Nephron progenitor cell (in vitro differentiated cells): ENCODE results near the gene MTMR12.
"Not testable (repeated sequence)": the region's sequence is repeated elsewhere in the genome, so short reads cannot be mapped to it uniquely, and the experiment has no call there.

ENCODE experiments used
- DNase-seq: peaks from one replicate; pipeline ENCODE4 v3.0.0; 2021
- H3K27ac Mint-ChIP-seq: 2 replicates; pipeline ENCODE4 v1.8.0; 2021; ENCODE audit warnings: mild to moderate bottlenecking, moderate library complexity, mixed read lengths
- H3K27me3 Mint-ChIP-seq: 2 replicates; pipeline ENCODE4 v1.8.0; 2021; ENCODE audit warnings: mild to moderate bottlenecking, low read depth, mixed read lengths; ENCODE audit not compliant: poor library complexity
- H3K36me3 Mint-ChIP-seq: 2 replicates; pipeline ENCODE4 v1.8.0; 2021; ENCODE audit warnings: low read depth, mixed read lengths
- H3K4me1 Mint-ChIP-seq: 2 replicates; pipeline ENCODE4 v1.8.0; 2021; ENCODE audit warnings: mixed read lengths
- H3K4me3 Mint-ChIP-seq: 2 replicates; pipeline ENCODE4 v1.8.0; 2021; ENCODE audit warnings: mild to moderate bottlenecking, moderate library complexity, mixed read lengths
- H3K9me3 Mint-ChIP-seq: 2 replicates; pipeline ENCODE4 v1.8.0; 2021; ENCODE audit warnings: mild to moderate bottlenecking, moderate library complexity, mixed read lengths
- CTCF ChIP-seq: fragments of 200-600 bp; sonication (generic); IDR thresholded peaks from 2 replicates; pipeline ENCODE4 v1.5.0; 2021; ENCODE audit warnings: antibody characterized with exemption

Gene MTMR12

GRCh38 chr5:32222723-32223470 is 89.8 kb downstream of the MTMR12 start:
- TF ChIP-seq CTCF = no peak
- Mint-ChIP-seq H3K27ac (no peak overlapping the region), H3K4me1 (peaks cover 17% of the 10 kb centered on the region), H3K9me3 (peaks cover 7% of the 10 kb centered on the region), H3K4me3 (no peak overlapping the region), H3K36me3 (peaks cover 17% of the 10 kb centered on the region), H3K27me3 (no peaks in the 10 kb centered on the region)
- no peak for DNase-seq

GRCh38 chr5:32217886-32218396 is 94.8 kb downstream of the MTMR12 start:
- no peak for DNase-seq
- Mint-ChIP-seq H3K27ac (no peak overlapping the region), H3K4me1 (peaks cover 8% of the 10 kb centered on the region), H3K4me3 (no peak overlapping the region), H3K27me3 (no peaks in the 10 kb centered on the region), H3K9me3 (no peaks in the 10 kb centered on the region), H3K36me3 (no peaks in the 10 kb centered on the region)
- no peak for TF ChIP-seq CTCF

- peaks cover 13% of the 10 kb centered on the region for H3K4me1 Mint-ChIP-seq
- DNase-seq, H3K27me3 Mint-ChIP-seq, H3K4me3 Mint-ChIP-seq, H3K27ac Mint-ChIP-seq, H3K36me3 Mint-ChIP-seq, H3K9me3 Mint-ChIP-seq: not testable (repeated sequence)
Observed at GRCh38 chr5:32214344-32214743, 98.4 kb downstream of the MTMR12 start.

- Mint-ChIP-seq H3K4me3 (no peak overlapping the region), H3K9me3 (peaks cover 26% of the 10 kb centered on the region), H3K4me1 (peaks cover 5% of the 10 kb centered on the region), H3K27ac (peak overlapping the region; percentile 89), H3K36me3 (peaks cover 4% of the 10 kb centered on the region), H3K27me3 (no peaks in the 10 kb centered on the region)
- no peak for DNase-seq
- no peak for TF ChIP-seq CTCF
Observed at GRCh38 chr5:32210151-32210550, 102.6 kb downstream of the MTMR12 start.

- not testable (repeated sequence) for DNase-seq, H3K4me3 Mint-ChIP-seq, H3K27ac Mint-ChIP-seq, H3K36me3 Mint-ChIP-seq, H3K27me3 Mint-ChIP-seq
- Mint-ChIP-seq H3K4me1 (peaks cover 10% of the 10 kb centered on the region), H3K9me3 (peaks cover 26% of the 10 kb centered on the region)
Observed at GRCh38 chr5:32208837-32209236, 103.9 kb downstream of the MTMR12 start.

- Mint-ChIP-seq H3K4me3 (no peak overlapping the region), H3K27ac (no peak overlapping the region), H3K36me3 (peaks cover 4% of the 10 kb centered on the region), H3K9me3 (peaks cover 26% of the 10 kb centered on the region), H3K27me3 (peaks cover 14% of the 10 kb centered on the region), H3K4me1 (peaks cover 10% of the 10 kb centered on the region)
- no peak for TF ChIP-seq CTCF
- DNase-seq = no peak
Observed at GRCh38 chr5:32207355-32207634, 105.4 kb downstream of the MTMR12 start.
